ENCODE measurements around the gene MT3. TPM values are rescaled to one million over a fixed set of nuclear protein-coding genes. Genes with fewer than 3 reads are reported as not detected.

MT3 gene
- total and polyA plus RNA-seq, 9 of the 15 experiments (the other 6 are each of a cell fraction or from before 2014, with no cell fraction given) = not detected

GRCh38 chr16:56551796-56552738, 37.3 kb upstream of the MT3 start:
- no peaks in the 10 kb centered on the region for H3K79me2 ChIP-seq (ENCODE audit: control insufficient read depth, insufficient read depth, low read length)
- BruUV-seq (replicated peaks) = no TSS peak
- CTCF ChIA-PET (ENCODE audit: low intra/inter-chr PET ratio) = no interaction called here
- no peak overlapping the region for H3K27ac ChIP-seq (ENCODE audit: extremely low read depth, low read depth, low read length)
- no peak for FAIRE-seq
- H3K9me3 ChIP-seq (replicated peaks; ENCODE audit: control insufficient read depth, insufficient read depth, low read depth, low read length) = no peaks in the 10 kb centered on the region
- no peak overlapping the region for H3K4me2 ChIP-seq (ENCODE audit: insufficient read depth, low read length)
- no peak overlapping the region for H3K9ac ChIP-seq (ENCODE audit: insufficient read depth in 1 of 2, low read depth in 2 of 2, low read length in 2 of 2)
- no peak for ATAC-seq
- peaks cover 0 to 11% of the 10 kb centered on the region in 2 experiments; a peak in 2 of 5 replicates for H3K4me1 ChIP-seq (replicated peaks in 1 of 2; ENCODE audit: control insufficient read depth in 2 of 2, insufficient read depth in 2 of 2, low read length in 2 of 2)
- POLR2A ChIA-PET = interaction anchor here (1.0 to 1.2 kb wide), 2 partner anchors 25 to 84 kb away, joined by 3 read pairs; no protein-coding TSS in a partner anchor
- peaks cover under 1% of the 10 kb centered on the region for H3K9me1 ChIP-seq (ENCODE audit: control insufficient read depth, insufficient read depth, low read length)
- peaks cover 35 to 55% of the 10 kb centered on the region in 2 experiments for H3K27me3 ChIP-seq (ENCODE audit: control insufficient read depth in 2 of 2, insufficient read depth in 2 of 2, low read length in 2 of 2)
- intact Hi-C loops (cut with micrococcal nuclease) = no loop called here
- WGBS (ENCODE audit: insufficient coverage, low coverage, missing lambda C conversion rate) = 2% methylated on average over 11 of the region's 11 CpGs
- no peak for DNase-seq (ENCODE audit: extremely low read depth in 1 of 4, low spot score in 3 of 4)
- H3K36me3 ChIP-seq (ENCODE audit: control insufficient read depth, insufficient read depth, low read length) = no peaks in the 10 kb centered on the region
- 0 out of 2 replicates have a peak, but pooled peaks cover 3% of the 10 kb centered on the region for H4K20me1 ChIP-seq (replicated peaks; ENCODE audit: control insufficient read depth, insufficient read depth, low read length)
- no peak overlapping the region for H2AFZ ChIP-seq (ENCODE audit: low read depth, low read length)
- in situ Hi-C loops (cut with MboI) = no loop called here
- H3K4me3 ChIP-seq = no peak overlapping the region
- TF ChIP-seq WHSC1 (IDR thresholded peaks at IDR 0.05; ENCODE audit: low read length) = no peak
- TF ChIP-seq ERF (CRISPR knock-in tag; IDR thresholded peaks at IDR 0.05) = no peak
- TF ChIP-seq HEY1 (CRISPR knock-in tag; IDR thresholded peaks at IDR 0.05; ENCODE audit: borderline replicate concordance) = no peak
- TF ChIP-seq ZBTB40 (IDR thresholded peaks at IDR 0.05) = no peak
- TF ChIP-seq ZBTB40 (CRISPR knock-in tag; IDR thresholded peaks at IDR 0.05) = no peak
- no peak for TF ChIP-seq JUND (IDR thresholded peaks at IDR 0.05; ENCODE audit: borderline replicate concordance, low read depth, low read length)
- TF ChIP-seq JUND (tag; IDR thresholded peaks at IDR 0.05; ENCODE audit: borderline replicate concordance, low read depth, low read length) = no peak
- TF ChIP-seq ZNF134 (CRISPR knock-in tag; conservative IDR thresholded peaks at IDR 0.05) = no peak
- no peak for TF ChIP-seq ZNF512 (tag; IDR thresholded peaks at IDR 0.05)
